H1 (cell line): ENCODE measurements around the gene NFKBIE. TPM values are rescaled to one million over a fixed set of nuclear protein-coding genes. Genes with fewer than 3 reads are reported as not detected.

Source experiments
- ASH2L ChIP-seq: fragments of 200-600, 300-600 bp; sonication (generic); IDR thresholded peaks from one replicate; pipeline ENCODE4 v1.7.1; 2017; ENCODE audit warnings: low read length
- BACH1 ChIP-seq: IDR thresholded peaks from 2 replicates; pipeline ENCODE4 v1.6.1; 2012; ENCODE audit warnings: low read length, improper control_type of control experiment
- CHD1 ChIP-seq: IDR thresholded peaks from 2 replicates; pipeline ENCODE4 v1.6.1; 2012; ENCODE audit warnings: low read depth, low read length, improper control_type of control experiment
- CHD7 ChIP-seq: fragments of 300-600 bp; sonication (generic); IDR thresholded peaks from 2 replicates; pipeline ENCODE4 v1.7.1; 2012; ENCODE audit warnings: low read length, moderate library complexity, mild to moderate bottlenecking, inconsistent platforms; ENCODE audit not compliant: insufficient replicate concordance
- CREB1 ChIP-seq: IDR thresholded peaks from 2 replicates; pipeline ENCODE4 v1.6.1; 2012; ENCODE audit warnings: inconsistent platforms
- EGR1 ChIP-seq: IDR thresholded peaks from 2 replicates; pipeline ENCODE4 v1.6.1; 2011; ENCODE audit warnings: low read depth, low read length, borderline replicate concordance
- EP300 ChIP-seq, 2 experiments: IDR thresholded peaks; 1 replicate in 1 of 2; 2 replicates in 1 of 2; pipeline ENCODE4 v1.6.1; 2011 to 2012; ENCODE audit warnings: low read depth in 2 of 2, low read length in 2 of 2, mild to moderate bottlenecking in 2 of 2, borderline replicate concordance in 1 of 2, inconsistent platforms in 1 of 2, moderate library complexity in 1 of 2
- MAX ChIP-seq: IDR thresholded peaks from 2 replicates; pipeline ENCODE4 v1.6.1; 2012; ENCODE audit warnings: inconsistent platforms
- RFX5 ChIP-seq: IDR thresholded peaks from 2 replicates; pipeline ENCODE4 v1.6.1; 2011; ENCODE audit warnings: low read depth, low read length, improper control_type of control experiment, borderline replicate concordance
- SAP30 ChIP-seq: fragments of 300-600 bp; sonication (generic); IDR thresholded peaks from 2 replicates; pipeline ENCODE4 v1.7.1; 2012; ENCODE audit warnings: low read length, moderate library complexity, mild to moderate bottlenecking, inconsistent platforms; ENCODE audit not compliant: insufficient read depth, insufficient replicate concordance
- TAF1 ChIP-seq: IDR thresholded peaks from 2 replicates; pipeline ENCODE4 v1.6.1; 2011; ENCODE audit warnings: mild to moderate bottlenecking, low read depth, low read length
- TAF7 ChIP-seq: optimal IDR thresholded peaks from 2 replicates; pipeline ENCODE3; 2011; ENCODE audit warnings: low read depth, mild to moderate bottlenecking, inconsistent platforms, low read length, moderate library complexity, borderline replicate concordance
- TCF12 ChIP-seq: IDR thresholded peaks from 2 replicates; pipeline ENCODE4 v1.6.1; 2011; ENCODE audit warnings: low read depth, mild to moderate bottlenecking, low read length
- polyA plus RNA-seq, 7 experiments: library from polyadenylated mRNA; depleted of rRNA in 3 of 7; stranded (reverse) in 5 of 7; unstranded in 2 of 7; fragments of >200 nt in 5 of 7; fragments of 200-250 nt in 2 of 7; gene quantifications; 1 replicate in 5 of 7; 2 replicates in 1 of 7; 4 replicates in 1 of 7; pipeline versions ENCODE4 v1.2.1 to v1.2.3, GENCODE V29; 2011 to 2013; ENCODE audit warnings: missing spikeins in 2 of 7, mixed read lengths in 2 of 7
- total RNA-seq: library from RNA; stranded (reverse); fragmentation: NEBNext Ultra II Directional; extraction: Animal tissue kit (Norgen Biotek cat#: 25700); gene quantifications from 2 replicates; pipeline ENCODE4 v1.2.1, GENCODE V29; 2021

NFKBIE gene
- total and polyA plus RNA-seq, 2 of the 8 experiments (the other 6 are each of a cell fraction or from before 2014, with no cell fraction given) = 13.5 to 19.2 TPM

GRCh38 chr6:44273617-44274016 lies 8.3 kb upstream of the NFKBIE start (continued):
- TF ChIP-seq CHD7 = no peak
- no peak for TF ChIP-seq SAP30
- TF ChIP-seq TCF12 = no peak
- TF ChIP-seq TAF1 = no peak
- TF ChIP-seq BACH1 = no peak
- no peak for TF ChIP-seq CHD1
- no peak for TF ChIP-seq EGR1
- no peak for TF ChIP-seq CREB1
- TF ChIP-seq TAF7 = no peak
- TF ChIP-seq EP300 (IDR thresholded peaks at IDR 0.05; ENCODE audit: borderline replicate concordance in 1 of 2, low read depth in 2 of 2, low read length in 2 of 2) = no peak
- TF ChIP-seq MAX = no peak
- TF ChIP-seq RFX5 = no peak
- TF ChIP-seq ASH2L = no peak
